SKM-1 (cell line): Measurements from ENCODE around the gene PRDX5.

ENCODE experiments used
- DNase-seq: peaks from one replicate; lab custom pipeline; 2025; ENCODE audit not compliant: unreplicated experiment; lab: John Stamatoyannopoulos, UW

The PRDX5 gene

GRCh38 chr11:64359712-64360445 lies 42.0 kb downstream of the PRDX5 start:
- no peak for DNase-seq

GRCh38 chr11:64360448-64360921 lies 42.6 kb downstream of the PRDX5 start:
- peak; percentile 32 for DNase-seq

GRCh38 chr11:64361659-64362058 lies 43.7 kb downstream of the PRDX5 start:
- no peak for DNase-seq

GRCh38 chr11:64362339-64362738 lies 44.4 kb downstream of the PRDX5 start:
- DNase-seq: no peak

GRCh38 chr11:64364435-64364834 lies 46.5 kb downstream of the PRDX5 start:
- no peak for DNase-seq

- no peak for DNase-seq
Observed at GRCh38 chr11:64364911-64365310, 47.0 kb downstream of the PRDX5 start.

GRCh38 chr11:64366751-64367150 lies 48.8 kb downstream of the PRDX5 start:
- no peak for DNase-seq

- DNase-seq: no peak
Observed at GRCh38 chr11:64367931-64368672, 50.2 kb downstream of the PRDX5 start.

GRCh38 chr11:64368673-64369074 lies 50.8 kb downstream of the PRDX5 start:
- DNase-seq: no peak

- DNase-seq: no peak
Observed at GRCh38 chr11:64369440-64370421, 51.8 kb downstream of the PRDX5 start.

- DNase-seq: no peak
Observed at GRCh38 chr11:64371201-64371600, 53.3 kb downstream of the PRDX5 start.
